SW480 (cell line): ENCODE measurements around the gene TMEM135.
A peak's percentile ranks its signal among the peaks of the same experiment; 100 is the strongest.
"Not testable (repeated sequence)": the region's sequence is repeated elsewhere in the genome, so short reads cannot be mapped to it uniquely, and the experiment has no call there.

Experiments used
- DNase-seq: peaks from one replicate; pipeline ENCODE4 v3.0.0-alpha.2; 2016; ENCODE audit warnings: low spot score

Gene TMEM135

GRCh38 chr11:87076874-87077429 is 39.2 kb downstream of the TMEM135 start:
- no peak for DNase-seq

GRCh38 chr11:87081358-87081757 is 43.6 kb downstream of the TMEM135 start:
- no peak for DNase-seq

- DNase-seq: no peak
Observed at GRCh38 chr11:87082590-87082989, 44.9 kb downstream of the TMEM135 start.

GRCh38 chr11:87083029-87083428 is 45.3 kb downstream of the TMEM135 start:
- no peak for DNase-seq

- DNase-seq: no peak
Observed at GRCh38 chr11:87092159-87092558, 54.4 kb downstream of the TMEM135 start.

- no peak for DNase-seq
Observed at GRCh38 chr11:87092567-87092966, 54.8 kb downstream of the TMEM135 start.

- DNase-seq: peak; percentile 57
Observed at GRCh38 chr11:87097582-87097981, 59.8 kb downstream of the TMEM135 start.

GRCh38 chr11:87101956-87102580 is 64.3 kb downstream of the TMEM135 start:
- no peak for DNase-seq

- DNase-seq: not testable (repeated sequence)
Observed at GRCh38 chr11:87105826-87106225, 68.1 kb downstream of the TMEM135 start.

- DNase-seq: not testable (repeated sequence)
Observed at GRCh38 chr11:87107379-87107778, 69.6 kb downstream of the TMEM135 start.

- no peak for DNase-seq
Observed at GRCh38 chr11:87110443-87111131, 72.9 kb downstream of the TMEM135 start.

- no peak for DNase-seq
Observed at GRCh38 chr11:87114093-87114492, 76.4 kb downstream of the TMEM135 start.

GRCh38 chr11:87116185-87116584 is 78.5 kb downstream of the TMEM135 start:
- no peak for DNase-seq

GRCh38 chr11:87120937-87121336 is 83.2 kb downstream of the TMEM135 start:
- no peak for DNase-seq

GRCh38 chr11:87122852-87123251 is 85.1 kb downstream of the TMEM135 start:
- no peak for DNase-seq

- DNase-seq: no peak
Observed at GRCh38 chr11:87125257-87125656, 87.5 kb downstream of the TMEM135 start.

GRCh38 chr11:87127101-87127500 is 89.4 kb downstream of the TMEM135 start:
- no peak for DNase-seq

GRCh38 chr11:87128372-87128771 is 90.6 kb downstream of the TMEM135 start:
- no peak for DNase-seq

GRCh38 chr11:87134524-87135106 is 96.9 kb downstream of the TMEM135 start:
- DNase-seq: no peak

- no peak for DNase-seq
Observed at GRCh38 chr11:87136236-87136635, 98.5 kb downstream of the TMEM135 start.

GRCh38 chr11:87137711-87138110 is 100.0 kb downstream of the TMEM135 start:
- no peak for DNase-seq

GRCh38 chr11:87139475-87139874 is 101.7 kb downstream of the TMEM135 start:
- no peak for DNase-seq

- no peak for DNase-seq
Observed at GRCh38 chr11:87141322-87141721, 103.6 kb downstream of the TMEM135 start.
